HG03565 (cell line): ENCODE results near the gene EYA4.

Experiments used
- ATAC-seq: cut with Tn5 transposase; IDR thresholded peaks from one replicate; pipeline ENCODE4 v1.9.1; 2021; ENCODE audit warnings: mild to moderate bottlenecking, moderate library complexity; ENCODE audit not compliant: unreplicated experiment

EYA4 gene

GRCh38 chr6:133343220-133343619 is 102.1 kb downstream of the EYA4 start:
- no peak for ATAC-seq

- ATAC-seq = no peak
Observed at GRCh38 chr6:133348846-133349245, 107.7 kb downstream of the EYA4 start.

- no peak for ATAC-seq
Observed at GRCh38 chr6:133350928-133351327, 109.8 kb downstream of the EYA4 start.

- no peak for ATAC-seq
Observed at GRCh38 chr6:133352046-133352445, 110.9 kb downstream of the EYA4 start.

GRCh38 chr6:133353061-133353460 is 111.9 kb downstream of the EYA4 start:
- no peak for ATAC-seq

- ATAC-seq = no peak
Observed at GRCh38 chr6:133355922-133356321, 114.8 kb downstream of the EYA4 start.

GRCh38 chr6:133358574-133359150 is 117.5 kb downstream of the EYA4 start:
- no peak for ATAC-seq

GRCh38 chr6:133359256-133359655 is 118.1 kb downstream of the EYA4 start:
- no peak for ATAC-seq

GRCh38 chr6:133359760-133360159 is 118.6 kb downstream of the EYA4 start:
- ATAC-seq = no peak

- ATAC-seq = no peak
Observed at GRCh38 chr6:133360194-133360593, 119.0 kb downstream of the EYA4 start.

- no peak for ATAC-seq
Observed at GRCh38 chr6:133362813-133363212, 121.7 kb downstream of the EYA4 start.

GRCh38 chr6:133368664-133369063 is 127.5 kb downstream of the EYA4 start:
- ATAC-seq = no peak

GRCh38 chr6:133369773-133370272 is 128.7 kb downstream of the EYA4 start:
- ATAC-seq = no peak

- ATAC-seq = no peak
Observed at GRCh38 chr6:133376743-133377142, 135.6 kb downstream of the EYA4 start.

- no peak for ATAC-seq
Observed at GRCh38 chr6:133377219-133377618, 136.1 kb downstream of the EYA4 start.

- ATAC-seq = no peak
Observed at GRCh38 chr6:133380047-133380446, 138.9 kb downstream of the EYA4 start.

GRCh38 chr6:133380723-133381122 is 139.6 kb downstream of the EYA4 start:
- no peak for ATAC-seq

GRCh38 chr6:133388731-133389130 is 147.6 kb downstream of the EYA4 start:
- ATAC-seq = no peak

GRCh38 chr6:133390168-133390567 is 149.0 kb downstream of the EYA4 start:
- ATAC-seq = no peak

- no peak for ATAC-seq
Observed at GRCh38 chr6:133392015-133392414, 150.9 kb downstream of the EYA4 start.

- no peak for ATAC-seq
Observed at GRCh38 chr6:133392641-133393040, 151.5 kb downstream of the EYA4 start.

GRCh38 chr6:133393891-133394290 is 152.7 kb downstream of the EYA4 start:
- ATAC-seq = no peak

- ATAC-seq = no peak
Observed at GRCh38 chr6:133394630-133395029, 153.5 kb downstream of the EYA4 start.
